ENCODE measurements around the gene CENPE. TPM values are rescaled to one million over a fixed set of nuclear protein-coding genes. Genes with fewer than 3 reads are reported as not detected.

The CENPE gene
- total and polyA plus RNA-seq, 2 donors (not counting 1 experiment from before 2014, with no cell fraction given) = 0.15 to 2.8 TPM

DNA sequence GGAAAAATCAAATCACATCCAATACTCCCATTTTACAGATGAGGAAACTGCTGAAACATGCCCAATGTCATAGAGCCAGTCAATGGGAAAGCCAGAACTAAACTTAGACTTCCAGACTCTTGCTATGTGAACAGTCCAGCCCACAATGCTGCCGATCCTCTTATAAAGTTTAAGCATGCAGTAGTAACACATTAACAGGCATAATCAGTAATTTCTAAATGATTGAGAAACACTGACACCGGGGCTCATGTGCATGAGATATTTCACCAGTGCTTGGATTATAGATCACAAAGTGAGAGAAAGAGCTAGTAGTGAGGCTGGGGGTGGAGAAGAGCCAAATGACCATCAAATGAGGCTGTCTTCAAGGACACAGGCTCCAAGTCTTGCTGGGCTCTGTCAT is 101.0 kb downstream of the CENPE start:
- no peak overlapping the region for H3K27ac ChIP-seq (ENCODE audit: low read length in 2 of 2)
- DNase-seq (no peak), ATAC-seq (ENCODE audit: low read depth) (no peak)
- no peak overlapping the region for H3K4me3 Mint-ChIP-seq
- peaks cover 9 to 11% of the 10 kb centered on the region in 2 donors for H3K4me1 ChIP-seq (ENCODE audit: control insufficient read depth in 2 of 2, insufficient read depth in 2 of 2, low read length in 2 of 2)
- no peaks in the 10 kb centered on the region for H3K27me3 Mint-ChIP-seq
- intact Hi-C loops (cut with micrococcal nuclease) = loop anchor here (5.0 kb wide), 3 partner anchors 335 to 595 kb away; partner anchors contain the start of genes MANBA and NFKB1
- no peak overlapping the region for H3K27ac Mint-ChIP-seq
- peaks cover 19% of the 10 kb centered on the region for H3K79me2 ChIP-seq (ENCODE audit: control insufficient read depth, insufficient read depth, low read length)
- TF ChIP-seq EZH2 (IDR thresholded peaks at IDR 0.05; ENCODE audit: borderline replicate concordance, insufficient read depth, low read depth, low read length, poor library complexity, severe bottlenecking) (no peak), CTCF (IDR thresholded peaks at IDR 0.05) (no peak)
- 100% methylated on average over 1 of the region's 2 CpGs for WGBS (ENCODE audit: insufficient coverage)
- no peaks in the 10 kb centered on the region for H3K9me3 ChIP-seq (ENCODE audit: control extremely low read depth in 1 of 3, control insufficient read depth in 2 of 3, insufficient read depth in 1 of 3, low read length in 2 of 3)
- ChIA-PET CTCF (interaction anchor here (0.8 kb wide), 1 partner anchor 827 kb away, joined by 3 read pairs; no protein-coding TSS in a partner anchor), POLR2A (no interaction called here)
- no peaks in the 10 kb centered on the region for H3K9me3 Mint-ChIP-seq (ENCODE audit: insufficient read depth)
- no peak overlapping the region for H3K4me2 ChIP-seq (replicated peaks; ENCODE audit: low read depth, low read length, poor library complexity, severe bottlenecking)
- no peaks in the 10 kb centered on the region for H3K27me3 ChIP-seq (replicated peaks in 1 of 4; ENCODE audit: control extremely low read depth in 1 of 4, control insufficient read depth in 3 of 4, insufficient read depth in 4 of 4, low read length in 3 of 4)
- H3K36me3 ChIP-seq (replicated peaks in 1 of 2; ENCODE audit: control extremely low read depth in 1 of 2, control insufficient read depth in 1 of 2, extremely low read depth in 1 of 2, insufficient read depth in 2 of 2, low read length in 1 of 2) = peaks cover 0 to 1% of the 10 kb centered on the region in 2 experiments
- H3K9ac ChIP-seq (ENCODE audit: low read length) = no peak overlapping the region
- H4K20me1 ChIP-seq (ENCODE audit: control insufficient read depth, insufficient read depth, low read length, poor library complexity, severe bottlenecking) = no peaks in the 10 kb centered on the region
- no peak overlapping the region for H3K4me3 ChIP-seq (ENCODE audit: control extremely low read depth in 1 of 5, extremely low read depth in 1 of 5, insufficient read depth in 1 of 5, low read depth in 2 of 5, low read length in 4 of 5)
- H2AFZ ChIP-seq (ENCODE audit: insufficient read depth, low read depth, low read length, poor library complexity, severe bottlenecking) = no peak overlapping the region
- H3K4me1 Mint-ChIP-seq = peaks cover 20% of the 10 kb centered on the region

GRCh38 chr4:103095080-103095479 is 103.1 kb downstream of the CENPE start:
- CTCF ChIA-PET = interaction anchor here (0.9 to 9.6 kb wide), 7 partner anchors 11 to 664 kb away, joined by 3 to 117 read pairs (median 3); partner anchors contain the start of gene SLC9B2
- WGBS (ENCODE audit: insufficient coverage) = 100% methylated on average over 2 of the region's 3 CpGs
- no peak overlapping the region for H3K27ac ChIP-seq (ENCODE audit: low read length in 2 of 2)

More at GRCh38 chr4:103095080-103095479, 103.1 kb downstream of the CENPE start:
- H3K9me3 ChIP-seq (ENCODE audit: control extremely low read depth in 1 of 3, control insufficient read depth in 2 of 3, insufficient read depth in 1 of 3, low read length in 2 of 3) = no peaks in the 10 kb centered on the region
- POLR2A ChIA-PET = no interaction called here
- H3K9me3 Mint-ChIP-seq (ENCODE audit: insufficient read depth) = no peaks in the 10 kb centered on the region
- H3K27ac Mint-ChIP-seq = no peak overlapping the region
- H3K4me3 Mint-ChIP-seq = no peak overlapping the region
- no peaks in the 10 kb centered on the region for H4K20me1 ChIP-seq (ENCODE audit: control insufficient read depth, insufficient read depth, low read length, poor library complexity, severe bottlenecking)
- no peaks in the 10 kb centered on the region for H3K27me3 ChIP-seq (replicated peaks in 1 of 4; ENCODE audit: control extremely low read depth in 1 of 4, control insufficient read depth in 3 of 4, insufficient read depth in 4 of 4, low read length in 3 of 4)
- no peak for TF ChIP-seq CTCF (IDR thresholded peaks at IDR 0.05)
- no peak for TF ChIP-seq EZH2 (IDR thresholded peaks at IDR 0.05; ENCODE audit: borderline replicate concordance, insufficient read depth, low read depth, low read length, poor library complexity, severe bottlenecking)
- intact Hi-C loops (cut with micrococcal nuclease) = loop anchor here (5.0 kb wide), 3 partner anchors 333 to 593 kb away; partner anchors contain the start of genes MANBA and NFKB1
- peaks cover 4 to 8% of the 10 kb centered on the region in 2 experiments for H3K36me3 ChIP-seq (replicated peaks in 1 of 2; ENCODE audit: control extremely low read depth in 1 of 2, control insufficient read depth in 1 of 2, extremely low read depth in 1 of 2, insufficient read depth in 2 of 2, low read length in 1 of 2)
- ATAC-seq (ENCODE audit: low read depth) (no peak), DNase-seq (no peak)
- peaks cover 11 to 17% of the 10 kb centered on the region in 2 donors for H3K4me1 ChIP-seq (ENCODE audit: control insufficient read depth in 2 of 2, insufficient read depth in 2 of 2, low read length in 2 of 2)
- no peak overlapping the region for H3K9ac ChIP-seq (ENCODE audit: low read length)
- H2AFZ ChIP-seq (ENCODE audit: insufficient read depth, low read depth, low read length, poor library complexity, severe bottlenecking) = no peak overlapping the region
- peaks cover 25% of the 10 kb centered on the region for H3K4me1 Mint-ChIP-seq
- no peak overlapping the region for H3K4me3 ChIP-seq (ENCODE audit: control extremely low read depth in 1 of 5, extremely low read depth in 1 of 5, insufficient read depth in 1 of 5, low read depth in 2 of 5, low read length in 4 of 5)
- H3K4me2 ChIP-seq (replicated peaks; ENCODE audit: low read depth, low read length, poor library complexity, severe bottlenecking) = no peak overlapping the region
- peaks cover 19% of the 10 kb centered on the region for H3K79me2 ChIP-seq (ENCODE audit: control insufficient read depth, insufficient read depth, low read length)
- H3K27me3 Mint-ChIP-seq = no peaks in the 10 kb centered on the region

All from B cell (primary cell).